Measurements from ENCODE around the gene THSD4.

DNA sequence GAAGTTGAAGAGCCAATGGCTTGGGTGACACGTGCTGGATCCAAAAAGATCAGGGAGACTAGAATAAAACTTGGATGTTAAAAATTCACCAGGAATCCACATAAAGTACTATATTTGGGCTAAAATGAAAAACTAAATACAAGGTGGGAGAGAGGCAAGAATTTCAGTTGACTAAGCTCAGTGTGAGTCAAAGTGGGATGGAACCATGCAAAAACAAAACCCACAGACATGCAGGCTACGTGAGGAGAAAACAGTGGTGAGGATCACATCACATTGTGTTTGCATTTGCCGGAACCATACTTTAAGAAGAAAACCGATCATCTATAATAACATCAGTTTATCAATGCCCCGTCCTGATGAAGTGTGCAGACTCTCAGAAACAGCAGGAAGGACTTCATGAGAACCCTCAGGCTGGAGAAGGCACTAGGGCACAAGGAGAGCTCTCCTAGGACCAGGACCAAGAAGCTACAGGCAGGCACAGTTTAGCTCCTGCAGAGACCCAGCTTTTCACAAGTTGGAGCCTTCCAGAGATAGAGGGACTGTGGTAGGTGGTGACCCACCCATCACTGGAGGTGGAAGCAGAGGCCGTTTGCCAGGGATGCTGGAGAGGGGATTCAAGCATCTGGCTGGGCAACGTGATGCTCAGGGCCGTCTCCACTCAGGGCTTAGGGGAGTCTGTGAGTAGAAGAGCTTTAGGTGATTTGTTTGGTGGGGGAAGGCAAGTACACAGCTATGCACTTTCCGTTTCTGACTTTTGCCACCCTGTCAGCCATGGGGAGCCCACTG, 666.1 kb downstream of the THSD4 start:
- TF ChIP-seq, protein P1, sequence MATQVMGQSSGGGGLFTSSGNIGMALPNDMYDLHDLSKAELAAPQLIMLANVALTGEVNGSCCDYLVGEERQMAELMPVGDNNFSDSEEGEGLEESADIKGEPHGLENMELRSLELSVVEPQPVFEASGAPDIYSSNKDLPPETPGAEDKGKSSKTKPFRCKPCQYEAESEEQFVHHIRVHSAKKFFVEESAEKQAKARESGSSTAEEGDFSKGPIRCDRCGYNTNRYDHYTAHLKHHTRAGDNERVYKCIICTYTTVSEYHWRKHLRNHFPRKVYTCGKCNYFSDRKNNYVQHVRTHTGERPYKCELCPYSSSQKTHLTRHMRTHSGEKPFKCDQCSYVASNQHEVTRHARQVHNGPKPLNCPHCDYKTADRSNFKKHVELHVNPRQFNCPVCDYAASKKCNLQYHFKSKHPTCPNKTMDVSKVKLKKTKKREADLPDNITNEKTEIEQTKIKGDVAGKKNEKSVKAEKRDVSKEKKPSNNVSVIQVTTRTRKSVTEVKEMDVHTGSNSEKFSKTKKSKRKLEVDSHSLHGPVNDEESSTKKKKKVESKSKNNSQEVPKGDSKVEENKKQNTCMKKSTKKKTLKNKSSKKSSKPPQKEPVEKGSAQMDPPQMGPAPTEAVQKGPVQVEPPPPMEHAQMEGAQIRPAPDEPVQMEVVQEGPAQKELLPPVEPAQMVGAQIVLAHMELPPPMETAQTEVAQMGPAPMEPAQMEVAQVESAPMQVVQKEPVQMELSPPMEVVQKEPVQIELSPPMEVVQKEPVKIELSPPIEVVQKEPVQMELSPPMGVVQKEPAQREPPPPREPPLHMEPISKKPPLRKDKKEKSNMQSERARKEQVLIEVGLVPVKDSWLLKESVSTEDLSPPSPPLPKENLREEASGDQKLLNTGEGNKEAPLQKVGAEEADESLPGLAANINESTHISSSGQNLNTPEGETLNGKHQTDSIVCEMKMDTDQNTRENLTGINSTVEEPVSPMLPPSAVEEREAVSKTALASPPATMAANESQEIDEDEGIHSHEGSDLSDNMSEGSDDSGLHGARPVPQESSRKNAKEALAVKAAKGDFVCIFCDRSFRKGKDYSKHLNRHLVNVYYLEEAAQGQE (IDR thresholded peaks at IDR 0.05; ENCODE audit: insufficient read depth in 1 of 2, low read depth in 2 of 2, low read length in 1 of 2) = no peak
- TF ChIP-seq, protein P2, sequence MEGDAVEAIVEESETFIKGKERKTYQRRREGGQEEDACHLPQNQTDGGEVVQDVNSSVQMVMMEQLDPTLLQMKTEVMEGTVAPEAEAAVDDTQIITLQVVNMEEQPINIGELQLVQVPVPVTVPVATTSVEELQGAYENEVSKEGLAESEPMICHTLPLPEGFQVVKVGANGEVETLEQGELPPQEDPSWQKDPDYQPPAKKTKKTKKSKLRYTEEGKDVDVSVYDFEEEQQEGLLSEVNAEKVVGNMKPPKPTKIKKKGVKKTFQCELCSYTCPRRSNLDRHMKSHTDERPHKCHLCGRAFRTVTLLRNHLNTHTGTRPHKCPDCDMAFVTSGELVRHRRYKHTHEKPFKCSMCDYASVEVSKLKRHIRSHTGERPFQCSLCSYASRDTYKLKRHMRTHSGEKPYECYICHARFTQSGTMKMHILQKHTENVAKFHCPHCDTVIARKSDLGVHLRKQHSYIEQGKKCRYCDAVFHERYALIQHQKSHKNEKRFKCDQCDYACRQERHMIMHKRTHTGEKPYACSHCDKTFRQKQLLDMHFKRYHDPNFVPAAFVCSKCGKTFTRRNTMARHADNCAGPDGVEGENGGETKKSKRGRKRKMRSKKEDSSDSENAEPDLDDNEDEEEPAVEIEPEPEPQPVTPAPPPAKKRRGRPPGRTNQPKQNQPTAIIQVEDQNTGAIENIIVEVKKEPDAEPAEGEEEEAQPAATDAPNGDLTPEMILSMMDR (IDR thresholded peaks at IDR 0.05) = no peak
- TF ChIP-seq POLR2AphosphoS5 (IDR thresholded peaks at IDR 0.05; ENCODE audit: low read depth, low read length) = no peak
- TF ChIP-seq SIN3A (IDR thresholded peaks at IDR 0.05; ENCODE audit: borderline replicate concordance, insufficient read depth, low read depth, low read length) = no peak
- TF ChIP-seq TCF7L2 (IDR thresholded peaks at IDR 0.05; ENCODE audit: low read depth, low read length) = no peak
